PFSK-1 (cell line): Measurements from ENCODE around the gene CMC1.

Experiments used
- FOXP2 ChIP-seq: optimal IDR thresholded peaks from 2 replicates; pipeline ENCODE3; 2011; ENCODE audit warnings: borderline replicate concordance, control low read depth, inconsistent platforms; ENCODE audit not compliant: insufficient read depth; ENCODE audit errors: extremely low read length, extremely low read depth
- POLR2AphosphoS5 ChIP-seq: IDR thresholded peaks from 2 replicates; pipeline ENCODE4 v1.6.1; 2012; ENCODE audit warnings: low read depth, mild to moderate bottlenecking, control low read depth, low read length, moderate library complexity
- SIN3A ChIP-seq: IDR thresholded peaks from 2 replicates; pipeline ENCODE4 v1.6.1; 2012; ENCODE audit warnings: mild to moderate bottlenecking, low read length, moderate library complexity, borderline replicate concordance; ENCODE audit not compliant: insufficient read depth
- TAF1 ChIP-seq: IDR thresholded peaks from 2 replicates; pipeline ENCODE4 v1.6.1; 2012; ENCODE audit warnings: low read length, control low read depth, borderline replicate concordance; ENCODE audit not compliant: insufficient read depth
- TF ChIP-seq, protein P1 (sequence below), 2 experiments: IDR thresholded peaks; 2 replicates each; pipeline versions ENCODE4 v1.6.1 to v1.8.0; 2011 to 2012; ENCODE audit warnings: low read depth in 2 of 2, low read length in 2 of 2, control low read depth in 1 of 2, inconsistent platforms in 1 of 2, mild to moderate bottlenecking in 1 of 2, moderate library complexity in 1 of 2; ENCODE audit not compliant: insufficient read depth in 1 of 2

The CMC1 gene

DNA sequence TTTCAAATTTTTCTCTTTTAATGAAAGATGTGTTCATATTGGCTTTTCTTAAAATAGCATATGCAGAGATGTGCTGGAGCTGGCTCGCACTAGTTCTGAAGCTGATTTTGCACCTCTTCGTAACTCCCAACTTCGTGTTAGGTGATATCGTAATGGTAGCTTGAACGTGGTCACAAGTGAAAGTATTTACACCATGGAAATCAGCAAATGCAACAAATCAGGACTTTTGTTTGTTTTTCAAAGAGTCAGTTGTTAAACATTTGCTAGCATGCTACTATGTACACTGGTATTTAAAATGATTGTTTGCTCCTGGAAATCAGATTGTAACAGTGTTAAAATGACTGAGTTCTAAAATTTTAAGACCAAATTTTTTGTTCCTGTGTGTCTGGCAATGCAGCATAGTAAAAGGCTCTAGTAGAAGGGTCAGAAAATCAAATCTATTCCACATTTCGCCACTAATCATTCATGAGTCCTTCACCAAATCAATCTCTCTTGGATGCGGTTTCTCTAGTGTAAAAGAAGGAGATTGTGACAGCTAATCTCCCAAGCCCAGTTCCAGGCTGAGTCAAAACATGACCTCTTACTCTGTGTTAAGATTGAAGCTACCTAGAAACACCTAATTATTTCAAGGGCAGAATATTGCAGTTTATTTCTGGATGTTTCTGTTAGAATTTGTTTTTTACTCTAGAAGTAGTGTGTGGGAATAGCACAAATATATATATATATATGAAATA lies 34.3 kb upstream of the CMC1 start:
- TF ChIP-seq, protein P1, sequence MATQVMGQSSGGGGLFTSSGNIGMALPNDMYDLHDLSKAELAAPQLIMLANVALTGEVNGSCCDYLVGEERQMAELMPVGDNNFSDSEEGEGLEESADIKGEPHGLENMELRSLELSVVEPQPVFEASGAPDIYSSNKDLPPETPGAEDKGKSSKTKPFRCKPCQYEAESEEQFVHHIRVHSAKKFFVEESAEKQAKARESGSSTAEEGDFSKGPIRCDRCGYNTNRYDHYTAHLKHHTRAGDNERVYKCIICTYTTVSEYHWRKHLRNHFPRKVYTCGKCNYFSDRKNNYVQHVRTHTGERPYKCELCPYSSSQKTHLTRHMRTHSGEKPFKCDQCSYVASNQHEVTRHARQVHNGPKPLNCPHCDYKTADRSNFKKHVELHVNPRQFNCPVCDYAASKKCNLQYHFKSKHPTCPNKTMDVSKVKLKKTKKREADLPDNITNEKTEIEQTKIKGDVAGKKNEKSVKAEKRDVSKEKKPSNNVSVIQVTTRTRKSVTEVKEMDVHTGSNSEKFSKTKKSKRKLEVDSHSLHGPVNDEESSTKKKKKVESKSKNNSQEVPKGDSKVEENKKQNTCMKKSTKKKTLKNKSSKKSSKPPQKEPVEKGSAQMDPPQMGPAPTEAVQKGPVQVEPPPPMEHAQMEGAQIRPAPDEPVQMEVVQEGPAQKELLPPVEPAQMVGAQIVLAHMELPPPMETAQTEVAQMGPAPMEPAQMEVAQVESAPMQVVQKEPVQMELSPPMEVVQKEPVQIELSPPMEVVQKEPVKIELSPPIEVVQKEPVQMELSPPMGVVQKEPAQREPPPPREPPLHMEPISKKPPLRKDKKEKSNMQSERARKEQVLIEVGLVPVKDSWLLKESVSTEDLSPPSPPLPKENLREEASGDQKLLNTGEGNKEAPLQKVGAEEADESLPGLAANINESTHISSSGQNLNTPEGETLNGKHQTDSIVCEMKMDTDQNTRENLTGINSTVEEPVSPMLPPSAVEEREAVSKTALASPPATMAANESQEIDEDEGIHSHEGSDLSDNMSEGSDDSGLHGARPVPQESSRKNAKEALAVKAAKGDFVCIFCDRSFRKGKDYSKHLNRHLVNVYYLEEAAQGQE (IDR thresholded peaks at IDR 0.05; ENCODE audit: insufficient read depth in 1 of 2, low read depth in 2 of 2, low read length in 2 of 2) = no peak
- TF ChIP-seq FOXP2 (no peak), POLR2AphosphoS5 (no peak), SIN3A (no peak), TAF1 (no peak)

DNA sequence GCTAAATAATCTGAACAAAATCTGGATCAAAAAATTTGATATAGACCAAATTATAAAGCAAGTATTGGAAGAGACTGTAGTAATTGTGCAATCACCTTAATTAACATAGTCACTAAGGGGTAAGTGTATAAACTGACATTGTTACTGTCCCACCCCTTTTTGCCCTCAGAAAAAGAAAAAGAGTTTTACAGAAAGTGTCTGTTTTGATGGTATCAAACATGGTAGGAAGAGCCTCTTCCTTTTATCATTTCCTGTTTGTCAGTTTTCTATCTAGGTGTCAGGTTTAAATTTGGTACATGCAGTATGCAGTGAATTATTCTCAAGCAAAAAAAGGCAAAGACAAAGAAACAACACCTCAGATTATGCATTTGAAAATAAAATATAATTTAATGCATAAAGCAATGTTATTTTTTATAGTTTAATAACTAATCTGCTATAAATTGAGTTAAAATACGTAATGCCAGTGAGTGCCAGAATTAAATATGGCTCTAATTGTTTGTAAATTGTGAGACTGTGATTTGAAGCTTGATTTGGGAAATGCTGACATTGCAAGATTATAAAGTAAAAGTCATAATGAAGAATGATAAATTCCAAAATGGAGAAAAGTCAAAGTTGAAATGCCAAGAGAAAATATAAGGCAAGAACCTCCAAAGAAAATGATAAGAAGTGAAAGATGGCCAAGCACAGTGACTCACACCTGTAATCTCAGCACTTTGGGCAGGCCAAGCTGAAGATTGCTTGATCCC lies 30.3 kb upstream of the CMC1 start:
- TF ChIP-seq, protein P1 (IDR thresholded peaks at IDR 0.05; ENCODE audit: insufficient read depth in 1 of 2, low read depth in 2 of 2, low read length in 2 of 2) = no peak
- TF ChIP-seq SIN3A (no peak), TAF1 (no peak), FOXP2 (no peak), POLR2AphosphoS5 (no peak)

DNA sequence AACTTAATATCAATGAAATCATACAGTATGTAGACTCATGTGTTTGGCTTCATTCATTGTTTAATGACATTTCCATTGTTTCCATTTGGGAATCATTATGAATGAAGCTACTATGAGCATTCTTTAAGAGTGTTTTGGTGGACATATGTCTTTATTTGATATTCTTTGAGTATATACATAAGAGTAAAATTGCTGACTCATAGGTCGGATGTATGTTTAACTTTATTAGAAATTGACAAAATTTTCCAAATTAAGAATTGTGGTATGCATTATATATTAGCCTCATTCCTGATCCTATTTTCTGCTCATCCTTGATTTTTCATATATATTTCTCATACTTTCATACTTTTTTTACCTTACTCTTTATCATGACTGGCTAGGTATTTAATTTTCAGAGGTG lies 28.7 kb upstream of the CMC1 start:
- TF ChIP-seq, protein P1 (IDR thresholded peaks at IDR 0.05; ENCODE audit: insufficient read depth in 1 of 2, low read depth in 2 of 2, low read length in 2 of 2) = no peak
- TF ChIP-seq FOXP2 = no peak
- TF ChIP-seq POLR2AphosphoS5 = no peak
- TF ChIP-seq SIN3A = no peak
- no peak for TF ChIP-seq TAF1

DNA sequence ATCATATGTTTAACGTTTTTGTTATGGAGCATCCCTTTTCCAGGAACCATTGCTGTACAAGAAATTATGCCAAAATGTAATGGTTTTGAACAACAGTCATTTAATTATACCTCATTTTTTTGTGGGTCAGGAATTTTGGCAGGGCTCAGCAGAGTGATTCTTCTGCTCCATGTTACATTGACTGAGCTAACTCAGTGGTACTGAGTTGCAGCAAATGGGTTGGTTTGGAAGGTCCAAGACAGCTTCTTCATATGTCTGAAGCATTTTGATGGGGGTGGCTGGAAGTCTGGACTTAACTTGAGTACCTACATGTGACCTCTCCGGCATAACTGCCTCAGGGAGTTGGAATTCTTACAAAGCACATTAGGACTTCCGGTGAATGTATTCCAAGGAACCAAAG lies 26.0 kb upstream of the CMC1 start:
- TF ChIP-seq POLR2AphosphoS5 (no peak), TAF1 (no peak), SIN3A (no peak), FOXP2 (no peak)
- TF ChIP-seq, protein P1 (IDR thresholded peaks at IDR 0.05; ENCODE audit: insufficient read depth in 1 of 2, low read depth in 2 of 2, low read length in 2 of 2) = no peak
